Raji (cell line): ENCODE results near the gene SLIT1.

Source experiments
- POLR2A ChIP-seq: IDR thresholded peaks from 2 replicates; pipeline ENCODE4 v1.6.1; 2011; ENCODE audit warnings: low read depth, low read length, control low read depth; ENCODE audit not compliant: insufficient read depth

Gene SLIT1

DNA sequence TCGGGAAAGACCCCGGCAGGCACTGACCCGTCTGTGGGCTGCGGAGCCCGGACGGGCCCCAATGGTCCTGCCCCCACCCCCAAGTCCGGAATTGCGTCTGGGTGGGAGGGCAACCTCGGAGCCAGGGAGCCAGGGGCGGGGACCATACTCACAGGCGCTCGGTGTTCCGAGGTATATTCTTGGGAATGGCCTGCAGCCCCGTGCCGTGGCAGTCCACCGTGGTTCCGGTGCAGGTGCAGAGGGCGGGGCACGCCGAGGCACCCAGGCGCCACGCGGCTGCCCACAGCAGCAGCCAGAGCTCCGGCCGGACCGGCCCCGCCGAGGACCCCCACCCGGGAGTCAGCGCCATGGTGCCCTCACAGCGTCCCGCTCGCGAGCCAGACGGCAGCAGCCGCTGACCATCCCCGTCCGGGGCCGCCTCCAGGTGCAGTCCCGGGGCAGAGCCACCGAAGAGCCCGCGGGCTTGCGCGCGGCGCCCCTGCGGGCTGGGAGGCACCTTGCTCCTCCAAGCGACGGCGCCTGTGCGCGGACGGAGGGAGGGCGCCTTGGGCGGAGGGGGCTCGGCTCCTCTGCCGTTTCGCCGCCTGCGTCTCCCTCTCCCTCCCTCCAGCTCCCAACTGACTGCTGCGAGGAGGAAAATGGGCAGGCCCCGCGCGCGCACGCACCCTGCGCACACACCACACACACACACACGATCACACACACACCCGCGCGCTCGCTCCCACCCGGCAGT, at the start of gene SLIT1:
Gene SLIT1, minus strand, starts transcription at position 634 of the 733 bp plus-strand sequence. Its CDS starts 285 bp downstream, at position 349.
- no peak for TF ChIP-seq POLR2A

DNA sequence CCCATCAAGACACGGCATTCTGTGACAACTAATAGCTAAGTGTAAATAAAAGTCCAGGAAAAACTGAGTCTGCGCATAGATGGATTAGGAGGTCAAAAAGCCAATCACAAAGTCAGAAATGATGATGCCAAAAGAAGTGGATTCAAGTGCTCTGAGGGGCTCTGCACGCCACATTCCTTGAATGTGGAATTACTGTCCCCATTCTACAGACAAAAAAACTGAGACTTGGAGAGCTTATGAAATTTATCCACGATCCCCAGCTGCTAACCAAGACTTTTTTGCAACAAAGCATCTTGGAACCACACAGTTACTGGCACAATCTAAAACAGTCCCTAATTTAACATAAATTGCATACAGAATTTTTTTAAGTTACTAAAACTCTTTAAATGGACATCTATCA, 49.6 kb upstream of the SLIT1 start:
- no peak for TF ChIP-seq POLR2A

DNA sequence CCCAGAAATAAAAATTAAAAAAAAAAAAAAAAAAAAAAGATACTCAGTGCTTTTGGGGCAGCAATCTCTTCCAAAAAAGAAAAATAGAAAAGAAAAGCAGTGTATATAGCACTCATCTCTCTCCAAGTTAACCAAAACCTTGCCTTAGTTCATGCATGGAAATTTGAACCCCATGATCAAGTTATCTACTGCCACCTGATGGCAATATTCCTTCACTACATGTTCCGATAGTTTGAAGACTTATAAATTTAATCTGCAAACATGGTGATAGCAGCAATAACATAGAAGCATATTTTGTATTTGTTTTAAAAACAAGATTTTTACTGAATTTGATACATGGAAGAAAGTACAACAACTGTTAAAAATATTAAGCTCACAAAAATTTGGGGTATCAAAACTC, 48.6 kb upstream of the SLIT1 start:
- no peak for TF ChIP-seq POLR2A

DNA sequence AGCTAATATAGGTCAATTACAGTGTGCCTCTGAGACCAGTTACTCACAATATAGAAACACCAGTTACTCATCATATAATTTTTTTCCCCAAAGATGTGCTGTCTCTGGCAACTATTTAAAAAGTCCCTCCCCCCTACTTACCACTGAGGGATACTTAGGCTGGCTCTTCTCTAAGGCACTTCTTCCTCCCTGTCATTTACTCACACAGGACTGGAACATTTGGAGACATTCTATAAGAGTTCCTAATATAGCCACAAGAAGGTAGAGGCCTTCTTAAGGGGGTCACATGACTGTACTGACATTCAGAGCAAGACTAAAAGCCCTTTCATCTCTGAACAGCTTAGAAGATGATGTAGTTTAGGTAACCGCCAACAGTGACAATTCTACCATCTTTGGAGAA, 44.4 kb upstream of the SLIT1 start:
- TF ChIP-seq POLR2A: no peak

DNA sequence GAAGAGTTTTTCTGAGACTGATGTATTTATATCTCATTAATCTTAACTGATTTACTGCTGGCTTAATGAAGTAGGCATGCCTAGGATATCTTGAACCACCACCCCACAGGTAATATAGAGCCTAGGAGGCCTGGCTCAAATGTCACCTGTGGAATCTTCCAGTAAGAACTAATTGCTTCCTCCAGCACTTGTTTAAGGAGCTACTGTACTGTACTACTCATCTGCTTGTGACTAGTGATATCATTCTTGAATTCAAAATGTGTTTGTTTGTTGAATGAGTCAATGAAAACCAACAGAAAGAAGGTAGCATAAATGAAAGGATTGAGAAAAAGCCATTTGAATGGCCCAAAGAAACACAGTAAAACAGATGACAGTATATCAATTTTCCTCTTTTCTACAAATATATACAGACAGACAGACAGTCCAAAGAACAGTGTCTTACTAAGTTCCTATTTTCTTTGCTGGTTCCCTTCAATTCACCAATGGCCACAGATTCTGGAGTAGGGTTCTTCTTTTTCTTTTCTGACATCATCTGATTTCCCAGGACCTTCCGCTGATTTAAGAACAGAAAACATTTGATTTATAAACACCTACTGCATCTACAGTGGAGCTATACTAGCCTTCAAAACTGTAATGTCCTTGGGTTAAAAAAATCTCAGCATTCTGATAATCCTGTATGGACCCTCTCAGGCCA, 43.7 kb upstream of the SLIT1 start:
- TF ChIP-seq POLR2A: no peak

DNA sequence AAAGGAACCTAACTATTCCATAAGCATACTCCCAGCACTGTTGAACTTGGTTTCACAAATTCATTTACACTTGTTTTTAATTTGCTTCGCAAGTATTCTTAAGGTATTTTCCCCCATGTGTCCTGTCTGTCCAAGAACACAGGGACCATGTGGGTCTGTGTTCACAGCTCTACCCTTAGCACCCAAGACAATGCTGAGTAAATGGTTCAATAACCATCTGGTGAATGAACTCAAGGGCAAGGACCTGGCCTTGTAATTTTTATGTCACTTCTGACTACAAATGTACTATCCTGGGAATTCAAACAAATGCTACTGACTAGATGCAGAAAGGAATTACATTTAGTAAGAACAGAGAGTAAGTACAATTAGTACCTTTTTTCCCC, 43.0 kb upstream of the SLIT1 start:
- no peak for TF ChIP-seq POLR2A

DNA sequence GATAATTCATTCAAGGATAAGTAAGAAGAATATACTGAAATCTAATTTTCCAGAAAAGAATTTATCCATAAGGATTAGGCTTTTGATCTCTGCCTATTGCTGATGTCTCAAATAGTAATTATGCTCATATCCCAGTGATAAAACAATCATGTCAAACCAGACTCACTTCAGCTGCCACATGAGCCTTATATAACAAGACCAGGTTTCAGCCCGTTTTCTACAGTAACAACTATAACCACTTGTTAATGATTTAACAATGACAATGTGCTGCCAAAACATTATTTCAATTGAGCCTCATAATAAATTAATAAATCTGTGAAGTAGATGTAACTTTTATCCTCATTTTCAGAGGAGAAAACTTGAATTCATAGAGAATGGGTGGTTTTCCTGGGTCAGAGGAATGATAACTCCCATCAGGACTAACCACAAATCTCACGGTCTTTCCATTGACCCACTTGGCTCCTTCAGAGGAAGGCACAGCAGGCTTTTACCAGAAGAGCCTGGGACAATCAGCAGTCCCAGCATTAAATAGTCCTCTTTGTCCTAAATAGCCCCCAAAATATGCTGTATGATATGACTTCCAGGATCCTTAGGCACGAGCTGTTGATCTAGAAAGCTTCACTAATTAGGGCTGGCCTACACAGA, 42.5 kb upstream of the SLIT1 start:
- TF ChIP-seq POLR2A: no peak

DNA sequence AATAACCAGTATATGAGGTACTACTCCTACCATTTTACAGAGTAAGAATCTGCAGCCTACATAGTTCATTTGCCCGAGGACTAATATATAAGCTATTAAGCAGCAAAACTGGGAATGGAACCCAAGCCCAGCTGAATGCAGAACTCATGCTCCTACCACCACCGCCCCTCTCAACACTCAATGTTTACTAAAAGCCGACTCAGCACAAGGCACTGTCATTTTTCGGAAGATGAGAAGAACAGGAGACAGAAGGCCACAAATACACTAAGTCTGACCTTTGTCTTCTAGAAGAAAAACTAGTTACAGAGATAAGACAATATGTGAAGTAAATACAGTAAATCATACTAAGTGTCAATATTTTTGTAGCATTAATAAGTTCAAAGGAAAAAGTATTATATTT, 40.6 kb upstream of the SLIT1 start:
- TF ChIP-seq POLR2A: no peak

DNA sequence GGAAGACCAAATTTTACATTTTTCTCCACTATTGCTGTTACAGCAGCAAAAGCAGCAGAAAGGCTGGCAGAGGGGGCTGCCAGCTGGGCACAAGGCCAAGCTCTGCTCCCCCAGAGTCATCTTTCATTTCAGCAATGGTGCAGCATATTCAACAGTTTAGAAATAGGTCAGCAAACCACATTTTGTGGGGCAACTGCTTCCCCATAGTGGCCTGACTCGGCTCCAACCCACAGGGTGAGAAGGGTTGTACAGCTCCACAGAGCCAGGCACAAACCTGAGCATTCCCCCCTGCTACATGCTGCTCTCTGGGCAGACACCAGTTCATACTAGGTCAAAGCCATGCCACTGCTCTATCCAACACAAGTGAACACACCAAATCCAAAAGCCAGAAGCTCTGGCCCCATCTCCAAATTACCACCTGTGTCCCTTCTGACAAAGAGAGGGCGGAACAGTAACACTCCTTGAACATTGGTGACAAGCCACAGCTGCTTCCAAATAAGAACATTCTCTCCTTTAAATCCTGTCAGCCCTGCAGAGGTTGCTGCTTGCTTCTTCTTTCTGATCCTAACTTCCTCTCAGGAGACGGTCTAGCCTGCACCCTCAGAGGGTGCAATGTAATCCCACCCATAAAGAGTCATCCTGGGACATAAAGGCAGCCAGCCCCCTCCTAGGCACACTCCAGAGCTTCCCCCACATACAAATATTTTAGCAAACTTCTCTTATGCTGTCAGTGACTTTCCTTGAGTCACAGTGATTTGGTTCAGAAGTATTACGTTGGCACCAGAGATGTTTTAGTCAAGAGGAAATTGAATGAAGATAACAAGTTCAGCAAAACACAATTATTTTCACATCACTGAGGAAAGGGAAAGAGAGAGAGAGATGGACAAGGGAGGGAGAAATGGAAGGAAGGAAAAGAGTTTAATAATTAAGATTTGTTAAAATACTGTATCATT, 39.0 kb upstream of the SLIT1 start:
- TF ChIP-seq POLR2A: no peak

DNA sequence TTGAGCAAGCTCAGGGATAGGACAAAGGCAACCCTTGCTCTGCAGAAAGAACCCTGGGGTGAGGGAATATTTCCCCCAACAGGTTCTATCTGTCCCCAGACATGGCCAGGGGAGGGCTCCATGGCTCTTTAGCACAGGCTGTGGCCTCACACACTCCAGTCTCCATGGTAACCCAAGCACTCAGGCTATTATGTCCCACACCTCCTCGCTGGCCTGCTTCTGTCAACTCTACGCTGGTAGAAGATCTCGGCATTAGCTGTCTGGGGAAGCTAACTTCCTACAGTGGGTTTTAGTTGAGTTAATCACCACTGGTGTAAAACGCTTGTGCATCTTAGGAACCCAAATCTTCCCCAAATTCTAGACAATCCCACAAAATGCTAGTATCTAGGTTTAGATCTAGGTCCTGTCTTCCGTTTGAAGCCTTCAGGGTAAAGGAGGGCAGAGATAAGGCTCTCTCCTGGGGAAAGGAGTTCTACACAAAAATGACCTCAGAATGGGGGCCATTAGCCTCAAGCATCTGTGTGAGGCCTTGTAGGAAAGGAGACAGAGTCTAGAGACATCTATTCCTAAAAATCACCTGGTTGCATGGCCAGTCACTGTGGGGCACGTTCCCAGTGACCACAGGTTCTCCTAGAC, 36.7 kb upstream of the SLIT1 start:
- TF ChIP-seq POLR2A: no peak

DNA sequence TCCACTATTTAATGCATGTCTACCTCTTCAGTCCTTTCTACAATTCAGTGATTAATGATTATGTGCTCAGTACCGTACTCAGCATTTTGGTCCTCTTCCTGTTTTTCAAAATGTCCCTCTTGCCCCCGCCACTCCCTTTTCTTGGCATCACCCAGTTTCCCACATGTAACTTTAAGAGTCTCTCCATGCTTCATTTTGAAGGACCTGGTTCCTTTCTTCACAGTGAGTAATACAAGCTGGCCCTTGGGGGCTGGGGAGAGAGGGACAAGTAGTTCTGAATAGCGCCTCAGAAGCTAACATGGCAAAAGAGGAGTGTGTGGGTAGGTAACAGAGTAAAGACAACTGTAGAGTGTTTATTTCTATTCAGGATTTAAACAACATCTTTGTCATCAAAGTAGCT, 34.6 kb upstream of the SLIT1 start:
- no peak for TF ChIP-seq POLR2A

DNA sequence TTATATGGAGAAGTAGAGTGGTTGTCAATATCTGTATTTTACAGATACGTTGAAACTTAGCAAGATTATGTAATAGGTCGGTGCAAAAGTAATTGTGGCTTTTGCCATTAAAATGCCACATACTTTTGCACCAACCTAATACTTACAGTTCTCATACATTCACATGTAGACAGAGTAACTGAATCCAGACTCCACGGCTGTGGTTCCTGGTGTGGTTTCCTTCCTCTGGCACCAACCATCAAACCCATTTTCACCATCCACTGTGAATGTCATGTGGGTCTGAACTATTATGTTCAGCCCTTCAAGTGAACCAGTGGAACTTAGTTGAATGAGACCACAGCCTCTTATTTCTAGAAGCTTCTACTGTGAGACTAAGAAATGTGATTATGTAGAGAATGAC, 31.5 kb upstream of the SLIT1 start:
- TF ChIP-seq POLR2A: no peak

DNA sequence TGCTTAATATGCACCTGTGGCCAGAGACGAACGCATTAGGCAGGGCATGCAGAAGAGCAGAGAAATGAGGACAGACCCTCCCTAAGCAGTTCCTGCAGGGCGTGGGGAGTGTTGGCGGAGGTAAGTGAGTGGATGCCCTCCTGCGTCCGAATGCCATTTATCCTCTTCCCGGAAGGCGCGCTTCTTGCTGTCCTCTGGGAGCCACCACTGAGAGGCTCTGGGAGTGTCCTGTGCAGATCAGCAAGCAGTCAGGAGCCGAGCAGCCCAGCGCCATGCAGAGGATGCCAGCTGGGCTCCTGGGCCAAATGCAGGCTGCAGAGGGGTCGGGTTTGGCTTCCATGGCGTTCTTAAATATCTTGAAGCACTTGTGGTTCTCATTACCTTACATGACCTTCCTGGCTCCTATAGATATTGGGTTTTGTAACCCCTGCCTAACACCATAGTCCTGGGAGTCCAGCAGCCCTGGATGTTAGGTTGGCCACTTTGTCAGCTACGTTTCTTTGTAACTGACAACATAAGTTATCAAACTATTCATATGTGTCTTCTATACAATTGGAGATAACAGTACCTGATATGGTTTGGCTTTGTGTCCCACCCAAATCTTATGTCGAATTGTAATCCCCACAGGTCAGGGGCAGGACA, 30.0 kb upstream of the SLIT1 start:
- TF ChIP-seq POLR2A: no peak

DNA sequence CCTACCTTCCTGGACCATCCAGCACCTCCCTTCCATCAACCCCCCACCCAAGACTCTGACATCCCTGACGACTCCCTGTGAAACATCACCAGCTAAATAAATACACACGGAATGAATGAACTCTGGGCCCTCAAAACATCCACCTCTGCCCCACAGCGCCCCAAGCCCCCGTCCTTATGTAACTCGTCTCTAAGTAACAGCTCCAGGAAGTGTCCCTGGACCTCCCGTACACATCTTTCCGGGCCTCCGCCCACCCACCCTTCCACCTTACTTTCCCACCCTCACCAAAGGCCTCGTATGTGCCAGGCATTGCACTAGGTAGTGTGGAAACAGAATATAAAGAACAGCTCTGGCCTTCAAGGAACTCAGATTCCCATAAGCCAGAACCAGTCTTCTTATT, 27.7 kb upstream of the SLIT1 start:
- TF ChIP-seq POLR2A: no peak

DNA sequence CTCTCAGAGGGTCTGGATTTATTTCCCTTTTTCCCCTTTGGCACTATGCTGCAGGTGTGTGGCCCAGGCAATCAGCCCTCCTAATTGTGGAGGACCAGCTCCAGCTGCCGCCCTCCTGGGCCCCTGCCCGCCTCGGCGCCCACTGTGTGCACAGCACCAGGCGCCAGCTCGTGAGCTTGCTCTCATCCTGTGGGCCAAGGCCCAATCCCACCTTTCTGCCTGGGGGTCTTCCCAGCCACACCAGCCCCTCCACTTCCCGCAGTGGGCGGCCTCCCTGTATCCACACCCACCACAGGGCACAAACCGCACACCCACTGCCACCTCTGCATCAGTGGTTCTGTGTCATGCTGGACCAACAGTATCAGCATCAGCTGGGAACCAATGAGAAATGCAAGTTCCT, 25.5 kb upstream of the SLIT1 start:
- no peak for TF ChIP-seq POLR2A

DNA sequence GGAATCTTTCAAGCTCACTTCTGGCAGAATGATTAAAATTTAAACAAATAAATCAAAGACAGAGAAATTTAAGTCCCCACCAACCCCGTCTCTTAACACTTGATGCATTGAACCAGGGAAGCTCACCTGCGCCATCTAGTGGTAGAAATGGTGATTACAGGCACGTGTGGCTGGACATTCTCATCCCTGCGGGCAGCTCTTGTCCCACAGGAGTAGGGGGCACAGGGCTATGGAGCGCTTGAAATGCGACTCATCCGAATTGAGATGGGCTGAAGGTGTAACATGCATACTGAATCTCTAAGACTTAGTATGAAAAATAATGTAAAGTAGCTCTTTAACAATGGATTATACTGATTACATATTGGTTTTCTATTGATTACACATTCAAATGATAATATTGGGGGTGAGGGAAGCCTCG, 24.8 kb upstream of the SLIT1 start:
- no peak for TF ChIP-seq POLR2A
